HEK293 (cell line): ENCODE results near the gene SOX18.

Experiments used
- CTCF ChIA-PET: fragments of 350-600 bp; formaldehyde crosslinking; extraction: SDS; loops from one replicate; lab custom pipeline; 2021; ENCODE audit warnings: antibody characterized with exemption; lab: Yijun Ruan, JAX
- POLR2A ChIA-PET: fragments of 300-600 bp; formaldehyde crosslinking; extraction: SDS; loops from one replicate; lab custom pipeline; 2020; ENCODE audit warnings: antibody characterized with exemption, inconsistent platforms; lab: Yijun Ruan, JAX
- H3K27ac ChIP-seq: fragments of 200-500 bp; sonication (Bioruptor generic); 2 replicates; pipeline ENCODE4 v1.5.1; 2014; ENCODE audit warnings: low read depth, low read length, control low read depth, inconsistent platforms; ENCODE audit errors: extremely low read depth
- H3K36me3 ChIP-seq, 2 experiments: fragments of 200-500 bp in 1 of 2; sonication (Bioruptor generic) in 1 of 2; 1 replicate in 1 of 2; 2 replicates in 1 of 2; pipeline ENCODE4 v1.5.1; 2014 to 2017; ENCODE audit warnings: inconsistent platforms in 2 of 2, low read length in 2 of 2; ENCODE audit not compliant: control insufficient read depth in 2 of 2, insufficient read depth in 1 of 2
- H3K4me1 ChIP-seq: fragments of 200-500 bp; sonication (Bioruptor generic); 2 replicates; pipeline ENCODE4 v1.5.1; 2014; ENCODE audit warnings: mild to moderate bottlenecking, low read length, inconsistent platforms; ENCODE audit not compliant: control insufficient read depth, insufficient read depth
- H3K4me3 ChIP-seq: 2 replicates; pipeline ENCODE4 v1.5.1; 2011; ENCODE audit warnings: low read depth, mild to moderate bottlenecking, control low read depth, low read length, moderate library complexity
- H3K9me3 ChIP-seq: fragments of 200-500 bp; sonication (Bioruptor generic); 2 replicates; pipeline ENCODE4 v1.5.1; 2014; ENCODE audit warnings: low read depth, low read length, inconsistent platforms; ENCODE audit not compliant: control insufficient read depth, insufficient read depth
- AEBP2 ChIP-seq: fragments of 450-650 bp; formaldehyde crosslinking; IDR thresholded peaks from 2 replicates; pipeline ENCODE4 v1.5.1; 2016; ENCODE audit warnings: missing biosample characterization, missing genetic modification characterization, borderline replicate concordance
- FEZF1 ChIP-seq: fragments of 450-650 bp; formaldehyde crosslinking; IDR thresholded peaks from 2 replicates; pipeline ENCODE4 v1.5.1; 2016; ENCODE audit warnings: missing biosample characterization, missing genetic modification characterization
- GFI1B ChIP-seq: fragments of 450-650 bp; formaldehyde crosslinking; IDR thresholded peaks from 2 replicates; pipeline ENCODE4 v1.5.1; 2016; ENCODE audit warnings: missing biosample characterization, missing genetic modification characterization
- HOXD13 ChIP-seq: sonication (generic); formaldehyde crosslinking; IDR thresholded peaks from 2 replicates; pipeline ENCODE4 v1.8.0; 2022; ENCODE audit warnings: missing genetic modification reagents, borderline replicate concordance
- KLF1 ChIP-seq: fragments of 450-650 bp; formaldehyde crosslinking; IDR thresholded peaks from 2 replicates; pipeline ENCODE4 v1.5.1; 2016; ENCODE audit warnings: missing biosample characterization, missing genetic modification characterization
- PATZ1 ChIP-seq: fragments of 450-650 bp; formaldehyde crosslinking; IDR thresholded peaks from 2 replicates; pipeline ENCODE4 v1.5.1; 2016; ENCODE audit warnings: missing biosample characterization, missing genetic modification characterization
- PRDM1 ChIP-seq: fragments of 450-650 bp; formaldehyde crosslinking; IDR thresholded peaks from 2 replicates; pipeline ENCODE4; 2016; ENCODE audit warnings: missing biosample characterization, missing genetic modification characterization
- SCRT2 ChIP-seq: fragments of 450-650 bp; formaldehyde crosslinking; IDR thresholded peaks from 2 replicates; pipeline ENCODE4 v1.5.1; 2016; ENCODE audit warnings: missing biosample characterization, missing genetic modification characterization
- SP2 ChIP-seq: fragments of 450-650 bp; formaldehyde crosslinking; IDR thresholded peaks from 2 replicates; pipeline ENCODE4 v1.5.1; 2016; ENCODE audit warnings: missing biosample characterization, missing genetic modification characterization
- YY1 ChIP-seq: fragments of 450-650 bp; formaldehyde crosslinking; IDR thresholded peaks from 2 replicates; pipeline ENCODE4 v1.5.1; 2018; ENCODE audit warnings: missing biosample characterization, missing genetic modification characterization
- ZBTB17 ChIP-seq: fragments of 450-650 bp; formaldehyde crosslinking; IDR thresholded peaks from 2 replicates; pipeline ENCODE4 v1.5.1; 2016; ENCODE audit warnings: missing biosample characterization, missing genetic modification characterization
- ZBTB20 ChIP-seq: fragments of 450-650 bp; formaldehyde crosslinking; IDR thresholded peaks from 2 replicates; pipeline ENCODE4 v1.5.1; 2016; ENCODE audit warnings: missing biosample characterization, missing genetic modification characterization
- ZBTB21 ChIP-seq: fragments of 450-650 bp; formaldehyde crosslinking; IDR thresholded peaks from 2 replicates; pipeline ENCODE4 v1.5.1; 2017; ENCODE audit warnings: missing biosample characterization, missing genetic modification characterization
- ZBTB7A ChIP-seq: fragments of 450-650 bp; formaldehyde crosslinking; IDR thresholded peaks from 2 replicates; pipeline ENCODE4 v1.5.1; 2016; ENCODE audit warnings: low read depth, missing biosample characterization, missing genetic modification characterization
- ZEB2 ChIP-seq: fragments of 450-650 bp; formaldehyde crosslinking; IDR thresholded peaks from 2 replicates; pipeline ENCODE4 v1.5.1; 2016; ENCODE audit warnings: missing biosample characterization, missing genetic modification characterization
- ZIC2 ChIP-seq: fragments of 450-650 bp; formaldehyde crosslinking; IDR thresholded peaks from 2 replicates; pipeline ENCODE4 v1.5.1; 2016; ENCODE audit warnings: missing biosample characterization, missing genetic modification characterization
- ZNF223 ChIP-seq: fragments of 450-650 bp; formaldehyde crosslinking; IDR thresholded peaks from 2 replicates; pipeline ENCODE4 v1.5.1; 2016; ENCODE audit warnings: missing biosample characterization, missing genetic modification characterization
- ZNF302 ChIP-seq: fragments of 450-650 bp; formaldehyde crosslinking; IDR thresholded peaks from 2 replicates; pipeline ENCODE4 v1.5.1; 2016; ENCODE audit warnings: missing biosample characterization, missing genetic modification characterization, low read depth
- ZNF571 ChIP-seq: fragments of 450-650 bp; formaldehyde crosslinking; IDR thresholded peaks from 2 replicates; pipeline ENCODE4 v1.5.0; 2017; ENCODE audit warnings: missing biosample characterization, missing genetic modification characterization
- ZNF580 ChIP-seq: fragments of 450-650 bp; formaldehyde crosslinking; IDR thresholded peaks from 2 replicates; pipeline ENCODE4 v1.5.1; 2016; ENCODE audit warnings: missing biosample characterization, missing genetic modification characterization
- ZNF785 ChIP-seq: fragments of 450-650 bp; formaldehyde crosslinking; IDR thresholded peaks from 2 replicates; pipeline ENCODE4 v1.5.1; 2016; ENCODE audit warnings: missing biosample characterization, missing genetic modification characterization
- TF ChIP-seq, protein P1 (sequence below): fragments of 450-650 bp; formaldehyde crosslinking; IDR thresholded peaks from 2 replicates; pipeline ENCODE4 v1.5.1; 2016; ENCODE audit warnings: missing biosample characterization, missing genetic modification characterization, low read depth
- TF ChIP-seq, protein P2 (sequence below): fragments of 450-650 bp; formaldehyde crosslinking; IDR thresholded peaks from 2 replicates; pipeline ENCODE4 v1.5.1; 2016; ENCODE audit warnings: missing biosample characterization, missing genetic modification characterization
- TF ChIP-seq, protein P3 (sequence below): fragments of 450-650 bp; formaldehyde crosslinking; IDR thresholded peaks from 2 replicates; pipeline ENCODE4 v1.5.1; 2016; ENCODE audit warnings: missing biosample characterization, missing genetic modification characterization
- TF ChIP-seq, protein P4 (sequence below): fragments of 450-650 bp; formaldehyde crosslinking; IDR thresholded peaks from 2 replicates; pipeline ENCODE4 v1.5.1; 2016; ENCODE audit warnings: missing biosample characterization, missing genetic modification characterization
- TF ChIP-seq, protein P5 (sequence below): fragments of 450-650 bp; formaldehyde crosslinking; IDR thresholded peaks from 2 replicates; pipeline ENCODE4 v1.5.1; 2017; ENCODE audit warnings: missing biosample characterization, missing genetic modification characterization

The SOX18 gene

GRCh38 chr20:64082820-64083377 is 33.5 kb upstream of the SOX18 start (continued):
- TF ChIP-seq, protein P1, sequence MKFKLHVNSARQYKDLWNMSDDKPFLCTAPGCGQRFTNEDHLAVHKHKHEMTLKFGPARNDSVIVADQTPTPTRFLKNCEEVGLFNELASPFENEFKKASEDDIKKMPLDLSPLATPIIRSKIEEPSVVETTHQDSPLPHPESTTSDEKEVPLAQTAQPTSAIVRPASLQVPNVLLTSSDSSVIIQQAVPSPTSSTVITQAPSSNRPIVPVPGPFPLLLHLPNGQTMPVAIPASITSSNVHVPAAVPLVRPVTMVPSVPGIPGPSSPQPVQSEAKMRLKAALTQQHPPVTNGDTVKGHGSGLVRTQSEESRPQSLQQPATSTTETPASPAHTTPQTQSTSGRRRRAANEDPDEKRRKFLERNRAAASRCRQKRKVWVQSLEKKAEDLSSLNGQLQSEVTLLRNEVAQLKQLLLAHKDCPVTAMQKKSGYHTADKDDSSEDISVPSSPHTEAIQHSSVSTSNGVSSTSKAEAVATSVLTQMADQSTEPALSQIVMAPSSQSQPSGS (tag by site-specific recombination): no peak
- TF ChIP-seq ZNF223 (no peak), FEZF1 (no peak), ZNF580 (tag by site-specific recombination) (0 out of 2 replicates have a peak, but pooled peaks have one; percentile 10)

DNA sequence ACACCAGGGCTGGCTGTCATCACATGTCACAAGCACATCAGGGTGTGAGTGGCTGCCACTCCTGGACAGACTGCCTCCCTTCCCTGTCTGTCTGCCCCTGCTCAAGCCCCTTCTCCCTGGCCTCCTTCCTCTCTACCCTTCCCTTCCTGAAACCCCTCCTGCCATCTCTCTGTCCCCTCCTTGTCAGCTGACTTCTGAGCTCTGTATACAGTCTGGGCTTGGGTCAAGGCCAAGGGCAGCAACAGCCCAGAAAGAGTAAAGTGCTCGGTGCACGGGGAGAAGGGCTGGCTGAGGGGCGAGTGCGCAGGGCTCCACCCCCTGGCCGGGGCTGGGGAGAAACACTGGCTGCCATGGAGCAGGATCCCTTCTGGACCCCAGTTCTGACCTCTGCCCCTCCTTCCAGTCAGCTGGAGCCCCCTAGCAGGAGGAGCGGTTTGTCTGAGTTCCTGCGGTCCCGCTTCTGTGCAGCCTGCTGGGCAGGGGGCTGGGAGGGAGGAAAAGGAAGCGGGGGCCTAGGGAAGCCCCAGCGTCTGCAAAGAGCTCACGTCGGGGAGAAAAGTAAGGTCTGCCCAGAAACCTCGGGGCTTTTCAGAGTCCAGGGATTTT is 32.8 kb upstream of the SOX18 start:
- Histone ChIP-seq H3K36me3 (no peaks in the 10 kb centered on the region), H3K4me3 (no peak overlapping the region), H3K27ac (no peak overlapping the region), H3K9me3 (no peaks in the 10 kb centered on the region), H3K4me1 (peaks cover 10% of the 10 kb centered on the region)
- ChIA-PET CTCF (interaction anchor here (0.9 to 4.8 kb wide), 2 partner anchors 20 to 38 kb away, joined by 3 to 35 read pairs; no protein-coding TSS in a partner anchor), POLR2A (interaction anchor here (2.9 kb wide), 1 partner anchor 20 kb away, joined by 13 read pairs; the partner anchor contains the start of gene TCEA2)
- no peak for TF ChIP-seq ZBTB7A
- TF ChIP-seq ZNF223: no peak
- 0 out of 2 replicates have a peak, but pooled peaks have one; percentile 19 for TF ChIP-seq ZIC2 (tag by site-specific recombination)
- TF ChIP-seq HOXD13 (CRISPR knock-in tag): no peak
- no peak for TF ChIP-seq ZEB2 (tag by site-specific recombination)
- TF ChIP-seq, protein P2, sequence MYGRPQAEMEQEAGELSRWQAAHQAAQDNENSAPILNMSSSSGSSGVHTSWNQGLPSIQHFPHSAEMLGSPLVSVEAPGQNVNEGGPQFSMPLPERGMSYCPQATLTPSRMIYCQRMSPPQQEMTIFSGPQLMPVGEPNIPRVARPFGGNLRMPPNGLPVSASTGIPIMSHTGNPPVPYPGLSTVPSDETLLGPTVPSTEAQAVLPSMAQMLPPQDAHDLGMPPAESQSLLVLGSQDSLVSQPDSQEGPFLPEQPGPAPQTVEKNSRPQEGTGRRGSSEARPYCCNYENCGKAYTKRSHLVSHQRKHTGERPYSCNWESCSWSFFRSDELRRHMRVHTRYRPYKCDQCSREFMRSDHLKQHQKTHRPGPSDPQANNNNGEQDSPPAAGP (tag by site-specific recombination): peak; percentile 34; the same call in 1 of the 2 replicates
- TF ChIP-seq, protein P3, sequence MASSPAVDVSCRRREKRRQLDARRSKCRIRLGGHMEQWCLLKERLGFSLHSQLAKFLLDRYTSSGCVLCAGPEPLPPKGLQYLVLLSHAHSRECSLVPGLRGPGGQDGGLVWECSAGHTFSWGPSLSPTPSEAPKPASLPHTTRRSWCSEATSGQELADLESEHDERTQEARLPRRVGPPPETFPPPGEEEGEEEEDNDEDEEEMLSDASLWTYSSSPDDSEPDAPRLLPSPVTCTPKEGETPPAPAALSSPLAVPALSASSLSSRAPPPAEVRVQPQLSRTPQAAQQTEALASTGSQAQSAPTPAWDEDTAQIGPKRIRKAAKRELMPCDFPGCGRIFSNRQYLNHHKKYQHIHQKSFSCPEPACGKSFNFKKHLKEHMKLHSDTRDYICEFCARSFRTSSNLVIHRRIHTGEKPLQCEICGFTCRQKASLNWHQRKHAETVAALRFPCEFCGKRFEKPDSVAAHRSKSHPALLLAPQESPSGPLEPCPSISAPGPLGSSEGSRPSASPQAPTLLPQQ: no peak
- no peak for TF ChIP-seq AEBP2 (tag by site-specific recombination)
- 0 out of 2 replicates have a peak, but pooled peaks have one; percentile 16 for TF ChIP-seq SP2 (tag by site-specific recombination)
- TF ChIP-seq PRDM1: no peak
- peak; percentile 48 for TF ChIP-seq ZBTB20 (tag by site-specific recombination)
- TF ChIP-seq ZNF302: no peak
- peak; percentile 55; the same call in 1 of the 2 replicates for TF ChIP-seq ZBTB17
- TF ChIP-seq, protein P4, sequence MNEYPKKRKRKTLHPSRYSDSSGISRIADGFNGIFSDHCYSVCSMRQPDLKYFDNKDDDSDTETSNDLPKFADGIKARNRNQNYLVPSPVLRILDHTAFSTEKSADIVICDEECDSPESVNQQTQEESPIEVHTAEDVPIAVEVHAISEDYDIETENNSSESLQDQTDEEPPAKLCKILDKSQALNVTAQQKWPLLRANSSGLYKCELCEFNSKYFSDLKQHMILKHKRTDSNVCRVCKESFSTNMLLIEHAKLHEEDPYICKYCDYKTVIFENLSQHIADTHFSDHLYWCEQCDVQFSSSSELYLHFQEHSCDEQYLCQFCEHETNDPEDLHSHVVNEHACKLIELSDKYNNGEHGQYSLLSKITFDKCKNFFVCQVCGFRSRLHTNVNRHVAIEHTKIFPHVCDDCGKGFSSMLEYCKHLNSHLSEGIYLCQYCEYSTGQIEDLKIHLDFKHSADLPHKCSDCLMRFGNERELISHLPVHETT (tag by site-specific recombination): no peak
- TF ChIP-seq ZNF785 (tag by site-specific recombination): no peak
- peak; percentile 55; the same call in 1 of the 2 replicates for TF ChIP-seq PATZ1 (tag by site-specific recombination)
- no peak for TF ChIP-seq YY1 (tag by site-specific recombination)
- TF ChIP-seq, protein P5, sequence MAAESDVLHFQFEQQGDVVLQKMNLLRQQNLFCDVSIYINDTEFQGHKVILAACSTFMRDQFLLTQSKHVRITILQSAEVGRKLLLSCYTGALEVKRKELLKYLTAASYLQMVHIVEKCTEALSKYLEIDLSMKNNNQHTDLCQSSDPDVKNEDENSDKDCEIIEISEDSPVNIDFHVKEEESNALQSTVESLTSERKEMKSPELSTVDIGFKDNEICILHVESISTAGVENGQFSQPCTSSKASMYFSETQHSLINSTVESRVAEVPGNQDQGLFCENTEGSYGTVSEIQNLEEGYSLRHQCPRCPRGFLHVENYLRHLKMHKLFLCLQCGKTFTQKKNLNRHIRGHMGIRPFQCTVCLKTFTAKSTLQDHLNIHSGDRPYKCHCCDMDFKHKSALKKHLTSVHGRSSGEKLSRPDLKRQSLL: no peak
- no peak for TF ChIP-seq ZNF571 (tag by site-specific recombination)
- TF ChIP-seq ZBTB21 (tag by site-specific recombination): no peak
- TF ChIP-seq GFI1B (tag by site-specific recombination): no peak
- TF ChIP-seq KLF1 (tag by site-specific recombination): no peak
- 0 out of 2 replicates have a peak, but pooled peaks have one; percentile 22 for TF ChIP-seq SCRT2
